SK-N-DZ (cell line): ENCODE data around the gene C1RL.
A peak's percentile ranks its signal among the peaks of the same experiment; 100 is the strongest.

Source experiments
- DNase-seq: peaks from one replicate; pipeline ENCODE4 v3.0.0-alpha.2; 2015; ENCODE audit warnings: low spot score

The C1RL gene

GRCh38 chr12:7092986-7093460, 16.0 kb downstream of the C1RL start:
- no peak for DNase-seq

GRCh38 chr12:7092229-7092985, 16.6 kb downstream of the C1RL start, which contains the start of gene C1R:
Gene C1R, minus strand, starts transcription at chr12:7092445. Its CDS starts 57 bp downstream, at chr12:7092388.
- peak; percentile 71 for DNase-seq

DNA sequence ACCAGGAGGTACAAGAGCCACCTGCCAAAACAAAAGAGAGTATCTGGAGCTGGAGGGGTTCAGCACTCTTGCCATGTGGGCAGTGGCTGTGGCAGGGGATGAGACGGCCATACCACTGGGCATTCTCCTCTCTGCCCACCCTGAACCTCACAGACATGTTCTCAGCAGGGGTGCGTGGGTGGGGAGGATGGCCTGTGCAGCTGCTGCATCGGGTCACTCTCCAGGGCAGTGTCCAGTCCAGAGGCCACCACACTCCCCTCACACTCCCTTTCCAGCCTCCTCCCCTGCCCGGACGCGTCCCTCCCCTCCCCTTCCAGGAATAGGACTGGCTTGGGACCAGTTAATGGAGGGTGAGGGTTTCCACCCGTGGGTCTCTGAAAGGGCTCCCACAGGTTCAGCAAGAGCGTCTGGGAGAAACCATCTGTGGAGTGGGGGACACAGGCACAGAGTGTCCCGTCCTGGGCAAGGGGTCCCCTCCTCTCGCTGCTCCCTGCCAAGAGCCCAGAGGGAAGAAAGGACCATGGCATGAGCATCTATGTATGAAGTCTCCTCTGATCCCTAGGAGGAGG, 17.3 kb downstream of the C1RL start:
- DNase-seq, result no peak

- DNase-seq, result no peak
Measured at GRCh38 chr12:7091171-7091570, 17.8 kb downstream of the C1RL start.

DNA sequence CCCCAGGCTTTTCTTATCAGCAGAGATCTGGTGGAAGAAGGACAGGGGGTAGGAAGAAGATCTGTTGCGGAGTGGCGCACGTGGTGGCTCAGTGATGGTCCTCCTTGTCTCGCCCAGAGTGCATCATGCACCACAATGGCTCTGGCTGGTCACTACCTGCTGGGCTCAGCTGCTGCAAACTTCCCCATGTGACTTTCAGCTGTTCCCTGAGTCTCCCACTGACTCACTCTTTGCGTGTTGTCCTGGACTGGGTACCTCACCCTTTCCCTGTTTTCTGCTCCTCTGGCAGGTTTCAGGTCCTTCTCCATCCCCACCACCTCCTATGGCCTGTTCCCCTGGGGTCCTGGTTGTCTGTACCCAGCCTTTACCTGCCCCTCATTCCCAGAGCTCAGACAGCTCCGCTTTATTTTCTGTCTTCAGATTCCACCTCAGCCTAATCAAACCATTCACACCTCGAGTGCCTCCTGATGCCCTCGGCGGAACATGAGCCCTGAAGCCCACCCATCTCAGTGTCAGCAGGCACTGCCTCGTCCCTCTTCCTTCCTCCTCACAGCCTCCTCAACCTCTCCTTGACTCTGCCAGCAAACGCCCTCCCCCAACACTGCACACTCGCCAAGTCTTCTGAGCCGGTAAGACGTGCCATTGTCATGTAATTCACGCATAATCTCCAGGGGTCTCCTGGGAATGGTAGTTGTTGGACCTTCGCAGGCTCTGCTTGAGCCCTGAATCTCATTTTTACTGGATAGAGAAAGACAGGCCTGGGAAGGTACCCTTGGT, 18.6 kb downstream of the C1RL start:
- DNase-seq, result no peak

DNA sequence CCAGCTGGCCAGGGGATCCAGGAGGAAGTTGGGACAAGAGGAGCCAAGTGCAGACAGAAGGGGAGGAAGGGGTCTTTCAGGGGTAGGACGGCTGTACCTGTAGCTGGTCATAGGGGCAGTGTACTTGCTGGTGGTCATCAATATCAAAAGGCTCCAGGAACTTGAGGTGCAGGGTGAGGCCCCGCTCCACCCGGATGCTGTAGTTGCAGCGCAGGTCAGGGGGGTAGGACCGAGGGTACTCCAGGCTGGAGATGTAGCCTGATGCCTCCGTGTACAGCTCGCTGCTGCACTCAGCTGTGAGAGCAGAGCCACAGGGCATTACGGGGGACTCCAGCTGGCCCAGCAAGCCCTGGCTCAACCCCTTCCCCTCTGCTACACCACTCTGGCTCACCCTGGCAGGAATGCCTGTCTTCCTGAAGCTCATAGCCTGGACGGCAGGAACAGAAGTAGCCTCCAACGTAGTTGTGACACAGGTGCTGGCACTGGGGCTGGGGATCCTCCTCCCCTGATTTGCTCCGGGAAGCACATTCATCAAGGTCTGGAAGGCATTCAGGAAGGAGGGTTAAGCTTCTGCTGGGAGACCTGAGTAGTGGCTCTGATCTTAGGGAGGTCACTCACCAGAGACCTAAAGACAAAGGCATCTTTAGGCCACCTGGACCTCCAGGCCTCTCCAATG, 19.7 kb downstream of the C1RL start:
- DNase-seq, result no peak

DNA sequence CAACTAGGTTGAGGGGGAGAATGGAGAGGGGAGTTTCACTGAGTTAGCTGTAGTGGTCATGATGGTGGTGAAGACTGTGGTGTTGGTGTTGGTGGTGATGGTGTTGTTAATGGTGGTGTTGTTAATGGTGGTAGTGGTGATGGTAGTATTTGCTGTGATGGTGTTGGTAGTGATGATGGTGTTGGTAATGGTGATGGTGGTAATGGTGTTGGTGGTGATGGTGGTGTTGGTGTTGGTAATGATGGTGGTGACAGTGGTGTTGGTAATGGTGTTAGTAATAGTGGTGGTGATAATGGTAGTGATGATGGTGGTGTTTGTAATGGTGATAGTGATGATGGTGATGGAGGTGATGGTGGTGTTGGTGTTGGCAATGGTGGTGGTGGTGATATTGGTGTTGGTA, 25.9 kb downstream of the C1RL start:
- DNase-seq, result no peak

DNA sequence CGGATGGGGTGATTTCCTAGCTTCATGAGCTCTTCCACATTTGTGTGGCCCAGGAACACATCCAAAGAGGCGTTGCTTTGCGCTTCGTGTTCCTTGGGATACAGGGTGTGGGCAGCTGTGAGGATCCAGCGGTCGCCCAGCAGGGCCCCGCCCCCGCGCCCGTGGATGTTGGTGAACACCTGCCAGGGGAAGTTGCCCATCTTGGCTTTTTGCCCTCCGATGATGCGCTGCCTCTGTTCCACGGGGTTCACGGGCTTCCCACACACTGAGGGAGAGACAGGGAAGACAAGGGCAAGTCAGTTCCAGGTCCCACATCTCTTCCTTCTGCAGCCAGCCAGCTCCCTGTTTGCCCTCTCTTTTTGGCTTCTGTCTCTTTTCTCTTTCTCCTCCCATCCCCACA, 28.0 kb downstream of the C1RL start:
- no peak for DNase-seq

DNA sequence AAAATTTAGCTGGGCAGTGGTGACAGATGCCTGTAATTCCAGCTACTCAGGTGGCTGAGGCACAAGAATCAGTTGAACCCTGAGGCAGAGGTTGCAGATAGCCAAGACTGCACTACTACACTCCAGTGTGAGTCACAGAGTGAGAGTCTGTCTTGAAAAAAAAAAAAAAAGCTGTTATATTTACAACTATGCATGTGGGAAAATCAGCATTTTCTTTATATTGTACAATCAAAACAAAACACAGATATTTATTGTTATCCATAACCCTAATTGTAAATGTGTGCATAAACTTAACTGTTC, 29.2 kb downstream of the C1RL start:
- no peak for DNase-seq

DNA sequence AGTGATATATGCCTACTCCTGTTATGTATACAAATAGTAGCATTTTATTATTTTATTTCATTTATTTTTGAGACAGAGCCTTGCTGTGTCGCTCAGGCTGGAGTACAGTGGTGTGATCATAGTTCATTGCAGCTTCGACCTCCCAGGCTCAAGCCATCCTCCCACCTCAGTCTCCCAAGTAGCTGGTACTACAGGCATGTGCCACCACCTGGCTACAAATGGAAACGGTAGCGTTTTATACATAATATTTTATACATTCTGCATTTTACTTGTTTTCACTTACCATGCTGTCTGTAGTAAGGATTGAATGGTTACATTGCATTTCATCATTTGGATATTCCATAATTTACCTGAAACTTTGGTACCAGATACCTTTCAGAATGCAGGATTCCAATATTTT, 30.9 kb downstream of the C1RL start:
- DNase-seq, result no peak

- no peak for DNase-seq
Measured at GRCh38 chr12:7076493-7076892, 32.5 kb downstream of the C1RL start.

GRCh38 chr12:7075939-7076338, 33.1 kb downstream of the C1RL start:
- no peak for DNase-seq

GRCh38 chr12:7075518-7075917, 33.5 kb downstream of the C1RL start:
- DNase-seq, result no peak

GRCh38 chr12:7073946-7074345, 35.1 kb downstream of the C1RL start:
- no peak for DNase-seq

- DNase-seq, result no peak
Measured at GRCh38 chr12:7072554-7072953, 36.5 kb downstream of the C1RL start.

DNA sequence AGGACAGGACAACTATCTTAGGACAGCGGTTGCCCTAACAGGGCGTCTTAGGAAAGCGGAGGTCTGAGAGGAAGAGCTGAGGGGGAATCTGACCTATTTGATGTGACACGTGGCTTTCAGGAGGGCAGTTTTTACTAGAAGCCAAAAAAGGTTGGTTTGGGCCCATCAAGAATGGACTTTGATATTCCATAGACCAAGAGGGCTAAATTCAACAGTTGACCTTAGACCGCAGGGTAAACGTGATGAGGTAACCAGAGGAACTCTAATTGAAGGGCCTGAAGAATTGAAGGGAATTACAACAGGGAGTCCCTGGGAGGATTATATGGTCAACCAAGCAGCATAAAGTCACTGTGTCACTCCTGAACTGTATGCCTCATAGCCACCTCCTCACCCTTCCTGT, 37.0 kb downstream of the C1RL start:
- no peak for DNase-seq

DNA sequence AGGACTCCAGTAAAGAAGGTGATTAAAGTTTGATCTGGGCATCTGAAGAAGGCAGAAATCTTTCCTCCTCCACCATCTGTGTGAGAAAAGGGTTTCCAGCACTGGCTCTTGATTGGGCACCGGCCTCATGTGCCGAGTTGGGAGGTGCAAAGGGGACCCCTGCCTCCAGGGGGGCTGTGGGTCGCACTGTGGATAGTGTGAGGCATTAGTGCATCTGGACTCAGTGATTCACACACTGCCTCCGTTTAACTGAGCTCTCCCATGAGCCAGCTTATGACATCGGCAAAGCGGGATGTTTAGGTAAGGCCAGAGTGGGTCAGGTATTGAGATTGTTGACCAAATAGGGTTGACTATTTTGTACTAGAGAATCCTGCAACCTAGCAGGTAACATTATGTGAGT, 39.6 kb downstream of the C1RL start:
- DNase-seq, result no peak

GRCh38 chr12:7068994-7069346, 40.0 kb downstream of the C1RL start:
- no peak for DNase-seq

GRCh38 chr12:7068240-7068993, 40.6 kb downstream of the C1RL start:
- DNase-seq, result no peak

DNA sequence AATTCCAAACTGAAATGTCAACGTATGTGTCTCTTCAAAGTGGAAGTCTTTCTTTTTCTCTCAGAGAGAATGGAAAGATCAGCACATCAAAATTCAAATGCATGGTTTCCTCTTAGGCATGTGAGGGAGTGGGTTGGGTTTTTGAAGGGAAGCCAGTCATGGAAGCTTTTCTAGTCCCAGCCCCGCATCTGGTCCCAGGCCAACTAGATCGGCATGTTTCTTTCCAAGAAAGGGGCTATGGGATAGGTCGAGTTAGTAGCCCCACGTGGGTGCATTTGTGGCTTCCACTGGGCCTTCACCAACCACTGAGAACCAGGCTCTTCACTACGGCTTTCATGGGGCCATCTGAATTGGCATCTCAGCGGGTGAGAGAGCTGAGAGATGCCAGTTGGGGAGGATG, 41.9 kb downstream of the C1RL start:
- no peak for DNase-seq

- no peak for DNase-seq
Measured at GRCh38 chr12:7066596-7066995, 42.4 kb downstream of the C1RL start.
